NCI-H2227 (cell line): ENCODE results near the gene GPR135.
"Not testable (repeated sequence)": the region's sequence is repeated elsewhere in the genome, so short reads cannot be mapped to it uniquely, and the experiment has no call there.

ENCODE experiments used
- DNase-seq: peaks from one replicate; lab custom pipeline; 2025; ENCODE audit not compliant: unreplicated experiment; lab: John Stamatoyannopoulos, UW

The GPR135 gene

GRCh38 chr14:59478540-59478939, 13.4 kb upstream of the GPR135 start:
- no peak for DNase-seq

GRCh38 chr14:59475709-59476108, 10.5 kb upstream of the GPR135 start:
- DNase-seq, result no peak

DNA sequence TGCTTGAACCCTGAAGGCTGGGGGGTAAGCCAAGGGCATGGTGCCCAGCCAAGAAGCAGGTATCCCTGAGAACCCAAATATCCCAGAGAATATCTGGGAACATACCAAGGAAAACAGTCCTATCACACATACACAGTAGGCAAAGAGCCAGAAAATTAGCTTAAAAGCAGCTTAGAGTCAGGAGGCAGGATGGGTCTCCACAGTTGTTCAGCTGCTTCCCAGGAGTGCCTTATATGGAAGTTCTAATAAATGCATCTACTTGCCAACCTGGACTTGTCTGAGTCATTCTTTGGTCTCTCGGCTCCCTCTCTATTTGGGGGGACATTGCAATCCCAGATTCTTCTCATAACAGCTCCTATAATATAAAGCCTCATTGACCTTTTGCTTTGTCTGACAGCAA, 9.0 kb upstream of the GPR135 start:
- DNase-seq, result no peak

- peak; percentile 84 for DNase-seq
Observed at GRCh38 chr14:59464486-59465315, 479 bp downstream of the GPR135 start.

- DNase-seq, result peak; percentile 59
Observed at GRCh38 chr14:59463787-59464485, 1.2 kb downstream of the GPR135 start.

GRCh38 chr14:59461891-59462290, 3.3 kb downstream of the GPR135 start:
- DNase-seq, result no peak

DNA sequence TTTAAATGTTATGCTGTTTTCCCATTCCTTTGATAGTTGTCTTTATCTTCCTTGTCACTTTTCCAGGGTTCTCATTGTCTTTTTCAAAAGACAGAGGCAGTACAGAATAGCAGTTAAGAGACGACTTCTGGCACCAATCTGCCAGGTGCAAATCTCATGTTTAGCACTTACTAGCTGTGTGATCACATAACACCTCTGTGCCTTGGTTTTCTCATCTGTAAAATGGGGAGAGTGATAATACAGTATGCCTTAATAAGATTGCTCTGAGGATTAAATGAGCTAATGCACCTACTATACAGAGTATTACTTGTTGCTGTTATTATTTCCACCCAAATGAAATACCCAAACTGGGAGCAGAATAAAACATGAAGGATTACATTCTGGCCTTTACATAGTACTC, 4.8 kb downstream of the GPR135 start:
- DNase-seq, result no peak

GRCh38 chr14:59458486-59458885, 6.7 kb downstream of the GPR135 start:
- DNase-seq, result no peak

GRCh38 chr14:59455411-59455810, 9.8 kb downstream of the GPR135 start:
- no peak for DNase-seq

- DNase-seq, result no peak
Observed at GRCh38 chr14:59454139-59454538, 11.0 kb downstream of the GPR135 start.

DNA sequence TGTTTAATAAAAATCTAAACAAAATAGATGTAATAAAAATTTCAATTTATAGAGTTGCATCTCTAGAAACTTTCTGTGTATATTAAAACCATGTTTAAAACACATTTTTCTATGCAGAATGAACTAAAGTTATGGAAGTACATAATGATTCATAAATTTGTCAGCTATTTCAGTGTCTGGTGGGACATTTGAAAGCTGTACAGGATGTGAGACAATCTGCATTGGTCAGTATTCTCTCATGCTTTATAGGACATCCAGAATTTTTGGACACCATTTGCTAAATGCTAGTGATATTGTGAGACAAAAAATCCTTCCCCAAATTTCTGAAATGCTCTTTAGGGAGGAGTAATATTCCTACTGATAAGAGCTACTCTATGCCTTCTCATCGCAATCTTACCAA, 13.3 kb downstream of the GPR135 start:
- no peak for DNase-seq

DNA sequence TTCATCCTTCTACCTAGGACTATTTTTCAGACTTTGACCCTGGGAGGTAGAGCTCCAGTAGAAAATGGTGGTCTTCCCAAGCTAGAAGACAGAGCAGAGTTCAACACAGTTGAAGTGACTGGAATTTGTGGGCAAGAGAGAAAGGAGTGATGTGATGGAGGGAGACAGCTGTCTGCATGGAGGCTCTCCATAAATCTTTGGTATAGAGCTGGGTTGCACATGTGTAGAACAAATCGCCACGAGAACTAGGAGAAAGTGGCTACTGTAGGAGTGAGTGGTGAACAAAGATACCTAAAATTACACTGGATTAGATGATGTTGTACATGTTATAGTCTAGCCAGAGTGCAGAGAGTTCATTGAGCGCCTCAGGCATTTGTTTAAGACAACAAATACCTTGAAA, 14.5 kb downstream of the GPR135 start:
- DNase-seq, result no peak

DNA sequence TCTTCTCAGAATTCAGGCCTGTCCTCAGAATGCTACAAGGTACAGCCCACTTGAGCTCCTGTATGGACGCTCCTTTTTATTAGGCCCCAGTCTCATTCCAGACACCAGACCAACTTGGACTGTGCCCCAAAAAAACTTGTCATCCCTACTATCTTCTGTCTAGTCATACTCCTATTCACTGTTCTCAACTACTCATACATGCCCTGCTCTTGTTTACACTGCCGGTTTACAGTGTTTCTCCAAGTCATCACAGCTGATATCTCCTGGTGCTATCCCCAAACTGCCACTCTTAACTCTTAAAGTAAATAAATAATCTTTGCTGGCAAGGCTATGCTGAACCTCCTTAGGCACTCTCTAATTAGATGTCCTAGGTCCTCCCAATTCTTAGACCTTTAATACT, 16.5 kb downstream of the GPR135 start:
- not testable (repeated sequence) for DNase-seq

DNA sequence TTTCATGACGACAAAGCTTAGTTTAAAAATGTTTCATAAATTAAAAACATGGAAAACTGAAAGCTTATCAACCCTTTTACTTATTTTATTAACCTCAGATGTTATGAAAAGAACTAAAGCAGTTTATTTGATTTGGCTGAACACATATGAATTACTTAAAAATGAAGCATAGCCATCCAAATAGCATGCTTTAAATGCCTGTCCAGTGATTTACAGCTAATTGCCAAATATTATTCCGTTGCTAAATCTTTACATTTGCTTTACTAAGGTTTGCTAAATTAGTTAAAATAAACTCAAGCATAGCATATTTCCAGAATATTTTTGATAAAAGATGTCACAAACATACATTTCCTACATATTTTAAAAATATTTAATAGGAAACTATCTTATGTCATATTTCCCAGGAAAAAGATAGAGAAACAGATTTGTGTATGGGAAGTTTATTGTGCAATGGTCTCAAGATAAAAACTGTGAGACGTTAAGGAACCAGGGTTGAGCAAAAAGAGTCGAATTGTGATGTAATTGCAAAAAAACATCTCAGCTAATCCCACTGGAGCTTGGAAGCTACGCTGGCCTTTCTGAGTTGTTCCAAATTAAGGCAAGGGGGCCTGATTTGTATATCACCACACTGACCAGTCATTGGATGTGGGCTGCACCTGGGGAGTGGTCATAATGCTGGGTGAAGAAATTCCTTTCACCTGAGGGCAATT, 25.8 kb downstream of the GPR135 start:
- no peak for DNase-seq

DNA sequence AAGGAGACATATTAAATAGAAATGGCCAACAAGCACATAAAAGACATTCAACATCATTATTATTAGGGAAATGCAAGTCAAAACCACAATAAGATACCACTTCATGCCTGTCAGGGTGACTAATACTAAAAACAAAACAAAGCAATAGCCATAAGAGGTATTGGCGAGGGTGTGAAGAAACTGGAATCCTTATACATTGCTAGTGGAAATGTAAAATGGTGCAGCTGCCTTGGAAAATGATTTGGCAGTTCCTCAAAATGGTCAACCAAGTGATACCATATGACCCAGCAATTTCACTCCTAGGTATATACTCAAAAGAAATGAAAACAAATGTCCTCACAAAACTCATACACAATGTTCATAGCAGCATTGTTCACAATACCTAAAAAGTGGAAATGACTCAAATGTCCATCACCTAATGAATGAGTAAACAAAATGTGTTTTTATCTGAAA, 27.0 kb downstream of the GPR135 start:
- no peak for DNase-seq

DNA sequence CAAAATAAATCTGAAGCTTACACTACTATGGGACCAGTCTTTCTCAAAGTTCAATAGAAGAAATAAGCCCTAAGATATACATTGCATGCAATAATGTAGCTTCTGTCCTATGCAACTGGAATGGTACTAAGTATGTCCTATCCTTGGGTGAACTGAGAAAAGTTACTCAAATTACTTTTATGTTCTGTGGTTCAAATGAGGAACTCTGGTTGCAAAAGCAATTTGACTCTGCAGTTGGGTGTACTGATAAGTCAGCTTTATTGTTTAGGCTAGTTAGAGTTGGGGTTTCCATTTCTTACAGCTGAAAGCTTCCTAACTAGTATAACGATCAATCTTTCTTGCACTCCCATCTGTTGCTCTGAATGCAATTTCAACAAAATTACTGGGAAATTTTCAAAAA, 29.2 kb downstream of the GPR135 start:
- DNase-seq, result no peak

- no peak for DNase-seq
Observed at GRCh38 chr14:59435101-59435500, 30.1 kb downstream of the GPR135 start.

GRCh38 chr14:59429790-59430189, 35.4 kb downstream of the GPR135 start:
- DNase-seq, result no peak

DNA sequence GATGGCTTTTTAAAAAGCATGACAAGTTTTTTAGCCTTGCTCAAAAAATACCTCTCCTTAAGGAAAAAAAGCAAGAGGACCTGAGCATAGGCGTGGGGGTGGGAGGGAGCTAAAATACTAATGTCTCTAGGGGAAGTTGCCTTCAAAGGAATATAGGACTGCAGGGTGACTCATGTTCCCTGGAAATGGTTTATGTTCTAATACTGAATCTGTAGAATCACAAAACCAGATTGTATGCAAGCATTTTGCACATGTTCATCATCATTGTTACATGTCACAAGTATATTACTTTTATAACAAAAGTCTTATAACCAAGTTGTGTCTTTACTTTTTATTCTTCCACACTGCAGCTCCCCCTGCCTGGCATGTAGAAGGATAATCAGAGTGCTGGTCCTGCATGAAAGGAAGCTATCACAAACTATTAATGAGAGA, 36.6 kb downstream of the GPR135 start:
- DNase-seq, result no peak

DNA sequence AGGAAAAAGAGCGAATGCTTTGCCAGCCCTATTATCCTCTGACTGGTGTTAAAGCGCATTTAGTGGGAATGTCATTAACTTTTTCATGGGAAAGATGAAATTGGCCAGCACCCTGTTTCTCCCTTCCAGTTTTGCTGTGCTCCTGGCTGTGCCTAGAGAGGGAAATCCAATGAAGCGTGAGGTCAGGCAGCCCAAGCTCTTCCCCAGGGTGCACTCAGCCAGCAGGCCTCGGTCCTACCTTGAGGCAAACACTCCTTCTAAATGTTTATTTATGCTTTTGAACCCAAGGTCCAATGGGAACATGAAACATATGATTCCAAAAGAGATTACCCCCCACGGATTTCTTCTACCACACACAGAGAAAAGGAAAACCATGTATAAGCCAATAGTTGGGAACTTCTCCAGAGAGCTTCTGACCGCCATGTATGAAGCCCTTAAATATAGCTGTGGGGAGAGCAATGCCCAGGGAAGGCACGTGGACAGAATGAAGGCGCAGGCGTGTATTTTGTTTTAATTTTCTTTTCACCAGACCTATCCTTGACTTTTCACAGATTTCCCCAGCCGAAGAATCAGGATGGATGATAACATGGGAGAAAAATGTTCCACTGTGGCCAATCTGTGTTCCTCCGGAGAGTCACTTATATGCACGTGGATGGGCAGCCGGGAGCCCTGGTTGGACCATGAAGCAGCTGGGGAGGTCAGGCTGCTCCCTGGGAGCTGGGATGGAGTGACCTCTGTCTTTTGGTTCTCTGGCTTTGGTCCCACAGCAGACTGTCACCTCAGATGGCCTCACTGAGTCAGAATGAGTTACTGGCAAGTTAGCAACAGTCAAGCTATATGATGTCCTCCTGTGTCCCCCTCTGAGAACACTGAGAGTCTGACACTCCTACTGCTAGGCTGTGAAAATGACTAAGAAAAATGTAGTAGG, 37.3 kb downstream of the GPR135 start:
- no peak for DNase-seq
